Measurements from ENCODE around the gene ZFY. TPM values are rescaled to one million over a fixed set of nuclear protein-coding genes. Genes with fewer than 3 reads are reported as not detected.

Gene ZFY
- total RNA-seq (2021; ENCODE audit: unreplicated experiment) (3.5 TPM), Bru-seq, nascent RNA (percentile 54 among the genes with signal in this experiment), BruChase-seq, experiment 1, labeled RNA remaining after a 6-hour chase (percentile 47 among the genes with signal in this experiment), BruChase-seq, experiment 2, labeled RNA remaining after a 2-hour chase (percentile 53 among the genes with signal in this experiment)
- polyA plus RNA-seq (2012) = 1.3 and 1.4 TPM in 2 replicates
- long read RNA-seq, full-length matches to known transcripts = 2 of 7 reads
- long read RNA-seq, partial matches to known transcripts = 2 of 7 reads
- long read RNA-seq, other reads (novel, unspliced or antisense) = 3 of 7 reads

DNA sequence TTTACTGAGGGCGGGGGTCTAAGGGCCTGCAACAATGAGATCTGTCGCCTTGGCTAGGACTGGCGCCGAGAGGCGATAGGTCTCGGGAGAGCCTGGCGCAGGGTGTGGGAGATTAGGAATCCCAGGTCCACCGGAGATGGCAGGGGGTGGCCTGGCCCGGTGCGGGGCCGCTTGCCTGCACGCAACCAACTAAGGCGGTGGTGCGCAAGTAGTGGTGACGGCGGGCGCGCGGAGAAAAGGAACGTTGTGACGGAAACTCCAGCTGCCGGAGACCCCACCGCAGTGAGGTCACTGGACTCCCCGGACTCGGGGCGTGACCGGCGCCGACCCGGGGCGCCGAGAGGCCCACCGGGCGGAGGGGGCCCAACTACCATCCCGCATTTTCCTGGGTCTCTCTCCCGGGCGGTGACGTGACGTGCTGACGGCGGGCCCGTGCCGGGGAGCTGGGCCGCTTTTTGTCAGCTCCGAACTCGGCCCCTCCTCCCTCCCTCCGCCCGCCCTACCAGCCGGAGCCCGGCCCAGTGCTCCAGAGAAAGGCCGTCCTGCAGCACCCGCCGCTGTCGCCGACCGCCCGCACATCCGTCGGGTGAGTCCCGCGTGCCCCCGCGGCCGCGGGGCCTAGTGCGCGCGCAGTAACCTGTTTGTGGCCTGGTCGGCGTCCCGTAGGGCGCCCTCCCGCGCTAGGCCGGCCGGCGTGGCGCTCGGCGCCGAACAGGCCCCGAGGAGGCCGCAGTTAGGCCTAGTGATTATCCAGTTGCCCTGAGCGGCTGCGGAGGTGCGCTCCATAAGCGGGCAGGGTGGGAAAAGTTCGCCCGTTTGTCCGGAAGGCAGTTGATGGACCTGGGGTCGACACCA is at the start of gene ZFY:
TSS of gene ZFY (plus strand) at position 521 of the 855 bp plus-strand sequence. CDS start 18,556 bp downstream, outside the sequence.
- no peak within 1 kb of the TSS for H2AFZ ChIP-seq (ENCODE audit: low read depth, low read length, poor library complexity, severe bottlenecking)
- H3K4me3 ChIP-seq (replicated peaks in 1 of 2; ENCODE audit: low read depth in 1 of 2, low read length in 2 of 2) = peak within 1 kb of the TSS; percentile 41 to 53
- ATAC-seq (peak; percentile 57), DNase-seq (ENCODE audit: low read depth, low spot score) (no peak)
- no TSS peak for BruUV-seq (replicated peaks)
- ChIA-PET CTCF (no interaction called here), RAD21 (ENCODE audit: low non-redundant PET in 1 of 2, low total read pairs in 2 of 2, uncharacterized antibody in 2 of 2, unreplicated experiment in 2 of 2) (no interaction called here), POLR2A (no interaction called here)
- H3K36me3 ChIP-seq (ENCODE audit: control insufficient read depth in 1 of 2, insufficient read depth in 2 of 2, low read length in 2 of 2) = no peaks in the 10 kb centered on the region
- peak within 1 kb of the TSS; percentile 59 for H3K4me2 ChIP-seq (ENCODE audit: low read length)
- TF ChIP-seq, protein P1, sequence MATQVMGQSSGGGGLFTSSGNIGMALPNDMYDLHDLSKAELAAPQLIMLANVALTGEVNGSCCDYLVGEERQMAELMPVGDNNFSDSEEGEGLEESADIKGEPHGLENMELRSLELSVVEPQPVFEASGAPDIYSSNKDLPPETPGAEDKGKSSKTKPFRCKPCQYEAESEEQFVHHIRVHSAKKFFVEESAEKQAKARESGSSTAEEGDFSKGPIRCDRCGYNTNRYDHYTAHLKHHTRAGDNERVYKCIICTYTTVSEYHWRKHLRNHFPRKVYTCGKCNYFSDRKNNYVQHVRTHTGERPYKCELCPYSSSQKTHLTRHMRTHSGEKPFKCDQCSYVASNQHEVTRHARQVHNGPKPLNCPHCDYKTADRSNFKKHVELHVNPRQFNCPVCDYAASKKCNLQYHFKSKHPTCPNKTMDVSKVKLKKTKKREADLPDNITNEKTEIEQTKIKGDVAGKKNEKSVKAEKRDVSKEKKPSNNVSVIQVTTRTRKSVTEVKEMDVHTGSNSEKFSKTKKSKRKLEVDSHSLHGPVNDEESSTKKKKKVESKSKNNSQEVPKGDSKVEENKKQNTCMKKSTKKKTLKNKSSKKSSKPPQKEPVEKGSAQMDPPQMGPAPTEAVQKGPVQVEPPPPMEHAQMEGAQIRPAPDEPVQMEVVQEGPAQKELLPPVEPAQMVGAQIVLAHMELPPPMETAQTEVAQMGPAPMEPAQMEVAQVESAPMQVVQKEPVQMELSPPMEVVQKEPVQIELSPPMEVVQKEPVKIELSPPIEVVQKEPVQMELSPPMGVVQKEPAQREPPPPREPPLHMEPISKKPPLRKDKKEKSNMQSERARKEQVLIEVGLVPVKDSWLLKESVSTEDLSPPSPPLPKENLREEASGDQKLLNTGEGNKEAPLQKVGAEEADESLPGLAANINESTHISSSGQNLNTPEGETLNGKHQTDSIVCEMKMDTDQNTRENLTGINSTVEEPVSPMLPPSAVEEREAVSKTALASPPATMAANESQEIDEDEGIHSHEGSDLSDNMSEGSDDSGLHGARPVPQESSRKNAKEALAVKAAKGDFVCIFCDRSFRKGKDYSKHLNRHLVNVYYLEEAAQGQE (IDR thresholded peaks at IDR 0.05; ENCODE audit: low read depth) = no peak
- TF ChIP-seq EZH2 (IDR thresholded peaks at IDR 0.05) (no peak), ZNF274 (IDR thresholded peaks at IDR 0.05; ENCODE audit: low read depth, low read length) (no peak), TCF7L2 (IDR thresholded peaks at IDR 0.05; ENCODE audit: borderline replicate concordance, extremely low read depth, insufficient read depth, insufficient read length) (no peak), SP1 (IDR thresholded peaks at IDR 0.05; ENCODE audit: low read depth) (no peak), CBX3 (IDR thresholded peaks at IDR 0.05; ENCODE audit: low read depth) (no peak), EZH2phosphoT487 (IDR thresholded peaks at IDR 0.05; ENCODE audit: borderline replicate concordance) (no peak), SRF (IDR thresholded peaks at IDR 0.05; ENCODE audit: low read depth) (no peak)
- H3K9ac ChIP-seq (ENCODE audit: low read length) = peak within 1 kb of the TSS; percentile 66
- H4K20me1 ChIP-seq (ENCODE audit: insufficient read depth) = no peaks in the 10 kb centered on the region
- H3K9me3 ChIP-seq (ENCODE audit: control insufficient read depth in 1 of 2, insufficient read depth in 1 of 2, low read depth in 1 of 2, low read length in 2 of 2) = no peaks in the 10 kb centered on the region
- no peaks in the 10 kb centered on the region for H3K27me3 ChIP-seq (ENCODE audit: insufficient read depth, low read length)
- no peaks in the 10 kb centered on the region for H3K9me2 ChIP-seq (ENCODE audit: insufficient read depth)
- H3K4me1 ChIP-seq (ENCODE audit: control insufficient read depth in 1 of 2, insufficient read depth in 2 of 2, low read length in 2 of 2) = no peaks in the 10 kb centered on the region
- no peak within 1 kb of the TSS for H3K27ac ChIP-seq (ENCODE audit: low read depth, low read length)
- no peaks in the 10 kb centered on the region for H3K79me2 ChIP-seq (ENCODE audit: insufficient read depth, low read length)
- intact Hi-C loops (cut with micrococcal nuclease) = no loop called here

All from HCT116 (cell line).